ENCODE results near the gene FXYD6. TPM values are rescaled to one million over a fixed set of nuclear protein-coding genes. Genes with fewer than 3 reads are reported as not detected.
A peak's percentile ranks its signal among the peaks of the same experiment; 100 is the strongest.

The FXYD6 gene
- total and polyA plus RNA-seq, 9 of the 15 experiments (the other 6 are each of a cell fraction or from before 2014, with no cell fraction given), result 0.07 to 0.35 TPM; not detected in 7

GRCh38 chr11:117907276-117908108 lies 31.0 kb upstream of the FXYD6 start (continued):
- TF ChIP-seq KDM2B (CRISPR knock-in tag; IDR thresholded peaks at IDR 0.05), result no peak
- TF ChIP-seq MAFK (IDR thresholded peaks at IDR 0.05; ENCODE audit: low read length), result no peak
- no peak for TF ChIP-seq JUNB (CRISPR knock-in tag; conservative IDR thresholded peaks at IDR 0.05)
- TF ChIP-seq ZNF445 (CRISPR knock-in tag; IDR thresholded peaks at IDR 0.05; ENCODE audit: low read depth), result no peak
- TF ChIP-seq ZBTB40 (IDR thresholded peaks at IDR 0.05), result peak; percentile 34; the same call in 1 of the 2 replicates
- TF ChIP-seq ZBTB40 (CRISPR knock-in tag; IDR thresholded peaks at IDR 0.05), result no peak
- TF ChIP-seq ZNF655 (CRISPR knock-in tag; IDR thresholded peaks at IDR 0.05), result no peak
- TF ChIP-seq ZNF232 (CRISPR knock-in tag; IDR thresholded peaks at IDR 0.05), result no peak
- TF ChIP-seq ZBTB8A (IDR thresholded peaks at IDR 0.05; ENCODE audit: partially characterized antibody), result no peak
- TF ChIP-seq ZNF644 (tag; IDR thresholded peaks at IDR 0.05; ENCODE audit: low read depth), result no peak
- no peak for TF ChIP-seq ZNF766 (CRISPR knock-in tag; conservative IDR thresholded peaks at IDR 0.05)
- TF ChIP-seq EHMT2 (IDR thresholded peaks at IDR 0.05), result no peak; the same call in 1 of the 2 replicates
- peak; percentile 84 for TF ChIP-seq PRDM10 (IDR thresholded peaks at IDR 0.05; ENCODE audit: partially characterized antibody)

Data from K562 (cell line).